Adrenal gland (tissue), 5 donors: ENCODE measurements around the gene LMAN2.

Source experiments
- POLR2A ChIP-seq, 2 donors: fragments of 450-650 bp; IDR thresholded peaks; one replicate each; pipeline ENCODE4 v1.6.1; 2017; ENCODE audit warnings: antibody characterized with exemption in 2 of 2, mild to moderate bottlenecking in 2 of 2, moderate library complexity in 1 of 2
- TF ChIP-seq, protein P1 (sequence below), 6 experiments: fragments of 450-650 bp in 4 of 6; fragments of 200-600 bp in 2 of 6; sonication (generic) in 1 of 6; IDR thresholded peaks; 1 replicate in 5 of 6; 2 replicates in 1 of 6; pipeline versions ENCODE4 v1.5.1 to v1.8.0; 2016 to 2021; ENCODE audit warnings: antibody characterized with exemption in 6 of 6, mild to moderate bottlenecking in 2 of 6, moderate library complexity in 1 of 6
- donor health status: DM: no; HTN: no; CAD: no.

DNA sequence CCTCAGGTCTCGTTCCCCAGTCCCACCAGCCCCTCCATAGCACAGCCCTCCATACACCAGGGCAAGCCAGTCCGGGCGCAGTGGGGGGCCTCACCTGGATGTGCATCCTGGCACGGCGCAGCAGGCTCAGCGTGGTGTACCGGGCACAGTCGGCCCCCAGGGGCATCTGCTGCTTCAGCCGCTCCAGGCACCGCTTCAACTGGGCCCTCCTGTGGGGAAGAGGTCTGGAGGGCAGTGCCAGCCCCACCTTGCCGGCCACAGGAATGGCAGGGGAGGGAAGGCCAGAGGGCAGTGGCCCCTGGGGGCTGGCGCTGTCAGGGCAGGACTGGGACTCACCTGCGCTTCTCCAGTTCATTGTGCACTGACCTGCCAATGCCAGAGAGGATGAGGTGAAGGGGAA, 41.1 kb downstream of the LMAN2 start:
- no peak for TF ChIP-seq POLR2A (IDR thresholded peaks at IDR 0.05)
- TF ChIP-seq, protein P1, sequence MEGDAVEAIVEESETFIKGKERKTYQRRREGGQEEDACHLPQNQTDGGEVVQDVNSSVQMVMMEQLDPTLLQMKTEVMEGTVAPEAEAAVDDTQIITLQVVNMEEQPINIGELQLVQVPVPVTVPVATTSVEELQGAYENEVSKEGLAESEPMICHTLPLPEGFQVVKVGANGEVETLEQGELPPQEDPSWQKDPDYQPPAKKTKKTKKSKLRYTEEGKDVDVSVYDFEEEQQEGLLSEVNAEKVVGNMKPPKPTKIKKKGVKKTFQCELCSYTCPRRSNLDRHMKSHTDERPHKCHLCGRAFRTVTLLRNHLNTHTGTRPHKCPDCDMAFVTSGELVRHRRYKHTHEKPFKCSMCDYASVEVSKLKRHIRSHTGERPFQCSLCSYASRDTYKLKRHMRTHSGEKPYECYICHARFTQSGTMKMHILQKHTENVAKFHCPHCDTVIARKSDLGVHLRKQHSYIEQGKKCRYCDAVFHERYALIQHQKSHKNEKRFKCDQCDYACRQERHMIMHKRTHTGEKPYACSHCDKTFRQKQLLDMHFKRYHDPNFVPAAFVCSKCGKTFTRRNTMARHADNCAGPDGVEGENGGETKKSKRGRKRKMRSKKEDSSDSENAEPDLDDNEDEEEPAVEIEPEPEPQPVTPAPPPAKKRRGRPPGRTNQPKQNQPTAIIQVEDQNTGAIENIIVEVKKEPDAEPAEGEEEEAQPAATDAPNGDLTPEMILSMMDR (IDR thresholded peaks at IDR 0.05), result no peak
